ENCODE data around the gene PRM3. TPM values are rescaled to one million over a fixed set of nuclear protein-coding genes. Genes with fewer than 3 reads are reported as not detected.

Gene PRM3
- polyA plus RNA-seq, 2 of the 4 experiments (the other 2 are of a cell fraction) = not detected

- ATAC-seq (no peak), FAIRE-seq (no peak), DNase-seq (ENCODE audit: low read depth in 1 of 2, low spot score in 1 of 2) (no peak)
- no peaks in the 10 kb centered on the region for H3K4me1 ChIP-seq
- no peak overlapping the region for H3K4me2 ChIP-seq
- H3K27ac ChIP-seq = no peak overlapping the region
- TF ChIP-seq NPAS2 (CRISPR knock-in tag; IDR thresholded peaks at IDR 0.05; ENCODE audit: borderline replicate concordance) (no peak), MAFK (IDR thresholded peaks at IDR 0.05; ENCODE audit: partially characterized antibody) (no peak), PHF8 (IDR thresholded peaks at IDR 0.05; ENCODE audit: borderline replicate concordance, low read depth) (no peak), MYC (IDR thresholded peaks at IDR 0.05; ENCODE audit: borderline replicate concordance, low read length) (no peak), HMGXB4 (CRISPR knock-in tag; IDR thresholded peaks at IDR 0.05; ENCODE audit: borderline replicate concordance) (no peak), FOSL2 (IDR thresholded peaks at IDR 0.05) (no peak), FOSL2 (CRISPR knock-in tag; IDR thresholded peaks at IDR 0.05) (no peak), EHMT2 (IDR thresholded peaks at IDR 0.05; ENCODE audit: low read depth) (no peak), SMC3 (IDR thresholded peaks at IDR 0.05) (no peak), TFCP2L1 (CRISPR knock-in tag; IDR thresholded peaks at IDR 0.05) (no peak), HES2 (IDR thresholded peaks at IDR 0.05) (no peak), PBX3 (IDR thresholded peaks at IDR 0.05) (no peak), ZNF302 (CRISPR knock-in tag; IDR thresholded peaks at IDR 0.05) (no peak), CEBPB (IDR thresholded peaks at IDR 0.05) (no peak), GATA3 (IDR thresholded peaks at IDR 0.05; ENCODE audit: borderline replicate concordance) (no peak)
- WGBS (ENCODE audit: missing lambda C conversion rate) = 89% methylated on average over 27 of the region's 35 CpGs
- no peak overlapping the region for H3K4me3 ChIP-seq
- H3K9me3 ChIP-seq = no peaks in the 10 kb centered on the region
- ChIA-PET CTCF (interaction anchor here (1.6 kb wide), 1 partner anchor 269 kb away, joined by 3 read pairs; no protein-coding TSS in a partner anchor), POLR2A (no interaction called here)
These were observed 40.3 kb downstream of the PRM3 start for GRCh38 chr16:11232852-11233726.

GRCh38 chr16:11232302-11232851, 41.1 kb downstream of the PRM3 start:
- Histone ChIP-seq H3K4me1 (no peaks in the 10 kb centered on the region), H3K4me3 (no peak overlapping the region), H3K27ac (no peak overlapping the region), H3K9me3 (no peaks in the 10 kb centered on the region), H3K4me2 (no peak overlapping the region)
- TF ChIP-seq HOXA7 (CRISPR knock-in tag; IDR thresholded peaks at IDR 0.05) = no peak
- no peak for TF ChIP-seq RCOR1 (IDR thresholded peaks at IDR 0.05; ENCODE audit: low read depth, low read length)
- TF ChIP-seq PBX3 (IDR thresholded peaks at IDR 0.05) = no peak
- 85% methylated on average over 2 of the region's 3 CpGs for WGBS (ENCODE audit: missing lambda C conversion rate)
- POLR2A ChIA-PET = no interaction called here
- no peak for DNase-seq (ENCODE audit: low read depth in 1 of 2, low spot score in 1 of 2)
- no peak for FAIRE-seq
- no peak for ATAC-seq
- CTCF ChIA-PET = no interaction called here

Data from A549 (cell line).